Measurements from ENCODE around the gene MYL6. TPM values are rescaled to one million over a fixed set of nuclear protein-coding genes. Genes with fewer than 3 reads are reported as not detected.

Gene MYL6
- total RNA-seq, 4 donors from 2014 or later = 1,233 to 3,440 (median 2,458) TPM

- no peak for TF ChIP-seq POLR2A (IDR thresholded peaks at IDR 0.05)
- TF ChIP-seq POLR2AphosphoS5 (IDR thresholded peaks at IDR 0.05) = peak in 2 of 3 donors; percentile 48 to 60
- Histone ChIP-seq H3K4me3 (no peak overlapping the region), H3K27ac (peak overlapping the region; percentile 94 to 100 (median 98)), H3K9me3 (no peaks in the 10 kb centered on the region), H3K27me3 (no peaks in the 10 kb centered on the region), H3K36me3 (peaks cover 0 to 51% (median 17%) of the 10 kb centered on the region in 4 donors), H3K4me1 (peaks cover 4 to 30% (median 28%) of the 10 kb centered on the region in 4 donors)
- DNase-seq = no peak
- 58 to 74% methylated on average over 3 to 11 of the region's 11 CpGs for WGBS, 2 donors (ENCODE audit: low coverage in 1 of 2)
- in situ Hi-C loops (cut with MboI; ENCODE audit: low pct_ligation_motif_present in 1 of 4, low pct_unique_long_range_greater_than_20kb in 1 of 4, low sequenced_read_pairs in 3 of 4) = no loop called here
- intact Hi-C loops (cut with DNase I; ENCODE audit: low total_unique reads) = no loop called here
These were observed 5.6 kb downstream of the MYL6 start for GRCh38 chr12:56163533-56164344.

GRCh38 chr12:56164345-56164729, 6.2 kb downstream of the MYL6 start:
- in situ Hi-C loops (cut with MboI; ENCODE audit: low pct_ligation_motif_present in 1 of 4, low pct_unique_long_range_greater_than_20kb in 1 of 4, low sequenced_read_pairs in 3 of 4) = no loop called here
- 73 to 92% methylated on average over 4 to 17 of the region's 17 CpGs for WGBS, 2 donors (ENCODE audit: low coverage in 1 of 2)
- intact Hi-C loops (cut with DNase I; ENCODE audit: low total_unique reads) = no loop called here
- no peaks in the 10 kb centered on the region for H3K27me3 ChIP-seq
- DNase-seq = no peak
- H3K4me3 ChIP-seq = no peak overlapping the region
- H3K27ac ChIP-seq = peak overlapping the region in 2 of 4 donors; percentile 98 to 99
- peaks cover 4 to 30% (median 28%) of the 10 kb centered on the region in 4 donors for H3K4me1 ChIP-seq
- no peaks in the 10 kb centered on the region for H3K9me3 ChIP-seq
- peaks cover 0 to 57% (median 20%) of the 10 kb centered on the region in 4 donors for H3K36me3 ChIP-seq
- TF ChIP-seq CTCF (IDR thresholded peaks at IDR 0.05) (no peak), POLR2AphosphoS5 (IDR thresholded peaks at IDR 0.05) (peak in 1 of 3 donors; percentile 40)

DNA sequence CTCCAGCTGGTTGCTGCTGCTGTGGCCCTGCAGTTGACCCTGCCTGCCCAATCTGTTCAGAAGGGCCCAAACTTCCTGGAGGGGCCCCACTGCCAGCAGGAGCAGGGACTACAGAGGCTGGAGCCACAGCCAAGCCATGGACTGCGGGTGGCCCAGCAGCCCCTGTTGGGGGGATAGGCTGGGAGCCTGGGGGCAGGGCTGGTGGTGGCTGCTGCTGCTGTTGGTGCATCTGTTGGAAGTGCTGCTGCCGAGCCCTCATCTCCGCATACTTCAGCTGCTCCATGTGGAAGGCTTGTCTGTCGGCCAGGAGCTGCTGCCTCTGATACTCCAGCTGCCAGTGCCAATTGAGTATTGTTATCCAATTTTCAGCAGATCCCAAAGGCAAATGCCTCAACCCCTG, 7.2 kb downstream of the MYL6 start:
- Histone ChIP-seq H3K27ac (peak overlapping the region in 1 of 4 donors; percentile 99), H3K36me3 (peaks cover 0 to 60% (median 17%) of the 10 kb centered on the region in 4 donors), H3K4me1 (peaks cover 4 to 19% (median 18%) of the 10 kb centered on the region in 4 donors), H3K9me3 (no peaks in the 10 kb centered on the region), H3K27me3 (no peaks in the 10 kb centered on the region), H3K4me3 (no peak overlapping the region)
- intact Hi-C loops (cut with DNase I; ENCODE audit: low total_unique reads) (loop anchor here (5.0 kb wide), 1 partner anchor 1527 kb away; the partner anchor contains the start of gene OS9), in situ Hi-C loops (cut with MboI; ENCODE audit: low pct_ligation_motif_present in 1 of 4, low pct_unique_long_range_greater_than_20kb in 1 of 4, low sequenced_read_pairs in 3 of 4) (no loop called here)
- TF ChIP-seq POLR2A (IDR thresholded peaks at IDR 0.05) (no peak), CTCF (IDR thresholded peaks at IDR 0.05) (no peak), EP300 (IDR thresholded peaks at IDR 0.05; ENCODE audit: low read depth) (no peak), POLR2AphosphoS5 (IDR thresholded peaks at IDR 0.05) (no peak)
- 81% methylated on average over 3 of the region's 4 CpGs; no CpG with 5 or more reads in 1 of the 2 donors for WGBS, 2 donors (ENCODE audit: low coverage in 1 of 2)
- DNase-seq = no peak

DNA sequence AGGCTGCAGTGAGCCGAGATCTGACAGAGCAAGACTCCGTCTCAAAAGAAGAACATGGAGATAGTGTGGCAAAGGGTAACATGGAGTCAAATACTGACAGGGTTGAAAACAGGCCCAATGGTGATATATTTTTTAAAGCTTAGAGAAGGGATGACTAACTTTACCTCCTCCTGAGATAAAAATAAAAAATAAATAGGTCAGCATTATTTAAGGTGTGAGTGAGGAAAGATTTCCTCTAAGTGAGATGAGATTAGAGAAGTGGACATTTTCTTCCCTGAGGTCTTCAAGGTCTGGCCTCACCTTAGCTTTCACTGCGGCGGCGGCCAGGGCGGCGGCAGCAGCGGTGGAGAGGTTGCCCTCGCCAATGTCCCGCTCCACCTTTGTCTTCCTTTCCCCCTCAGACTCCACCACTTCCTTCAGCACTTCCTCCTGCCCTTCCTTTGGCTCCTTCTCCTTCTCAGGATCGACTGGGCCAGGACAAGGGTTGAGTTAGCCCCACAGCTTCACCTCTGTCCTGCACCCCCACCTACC, 11.1 kb downstream of the MYL6 start:
- intact Hi-C loops (cut with DNase I; ENCODE audit: low total_unique reads) (loop anchor here (5.0 kb wide), 1 partner anchor 1523 kb away; the partner anchor contains the start of gene OS9), in situ Hi-C loops (cut with MboI; ENCODE audit: low pct_ligation_motif_present in 1 of 4, low pct_unique_long_range_greater_than_20kb in 1 of 4, low sequenced_read_pairs in 3 of 4) (no loop called here)
- 85 to 93% methylated on average over 2 to 11 of the region's 11 CpGs for WGBS, 2 donors (ENCODE audit: low coverage in 1 of 2)
- Histone ChIP-seq H3K27ac (no peak overlapping the region), H3K27me3 (no peaks in the 10 kb centered on the region), H3K4me1 (no peaks in the 10 kb centered on the region), H3K9me3 (no peaks in the 10 kb centered on the region), H3K36me3 (peaks cover 0 to 70% (median 32%) of the 10 kb centered on the region in 4 donors), H3K4me3 (no peak overlapping the region)
- TF ChIP-seq POLR2A (IDR thresholded peaks at IDR 0.05) = no peak
- TF ChIP-seq EP300 (IDR thresholded peaks at IDR 0.05; ENCODE audit: low read depth) = no peak
- DNase-seq = no peak

DNA sequence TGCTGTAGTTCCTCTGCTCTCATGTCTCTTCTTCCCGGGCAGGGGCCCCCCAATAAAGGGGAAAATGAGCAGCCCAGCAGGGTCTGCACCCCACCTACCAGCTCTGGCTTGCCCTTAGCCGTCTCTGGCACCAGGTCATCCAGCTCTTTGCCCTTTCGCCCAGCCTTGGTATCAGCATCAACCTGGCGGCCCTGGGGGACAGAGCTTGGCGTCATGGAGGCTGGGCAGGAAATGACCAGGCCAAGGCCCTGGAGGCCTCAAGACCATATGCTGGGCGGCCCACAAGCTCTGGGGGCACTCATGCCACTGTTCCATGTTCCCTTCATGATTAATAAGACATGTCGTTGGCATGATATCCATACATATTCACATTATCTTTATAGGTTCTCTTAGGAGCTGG, 14.7 kb downstream of the MYL6 start:
- Histone ChIP-seq H3K4me3 (no peak overlapping the region), H3K9me3 (no peaks in the 10 kb centered on the region), H3K27ac (no peak overlapping the region), H3K4me1 (no peaks in the 10 kb centered on the region), H3K36me3 (peaks cover 0 to 85% (median 41%) of the 10 kb centered on the region in 4 donors), H3K27me3 (no peaks in the 10 kb centered on the region)
- TF ChIP-seq EP300 (IDR thresholded peaks at IDR 0.05; ENCODE audit: low read depth) (no peak), POLR2AphosphoS5 (IDR thresholded peaks at IDR 0.05) (no peak), POLR2A (IDR thresholded peaks at IDR 0.05) (no peak), CTCF (IDR thresholded peaks at IDR 0.05) (no peak)
- no peak for DNase-seq
- intact Hi-C loops (cut with DNase I; ENCODE audit: low total_unique reads) = no loop called here
- in situ Hi-C loops (cut with MboI; ENCODE audit: low pct_ligation_motif_present in 1 of 4, low pct_unique_long_range_greater_than_20kb in 1 of 4, low sequenced_read_pairs in 3 of 4) = no loop called here
- 91% methylated on average over 7 of the region's 7 CpGs; no CpG with 5 or more reads in 1 of the 2 donors for WGBS, 2 donors (ENCODE audit: low coverage in 1 of 2)
